Measurements from ENCODE around the gene GRAP2.
"Not testable (repeated sequence)": the region's sequence is repeated elsewhere in the genome, so short reads cannot be mapped to it uniquely, and the experiment has no call there.

Gene GRAP2

DNA sequence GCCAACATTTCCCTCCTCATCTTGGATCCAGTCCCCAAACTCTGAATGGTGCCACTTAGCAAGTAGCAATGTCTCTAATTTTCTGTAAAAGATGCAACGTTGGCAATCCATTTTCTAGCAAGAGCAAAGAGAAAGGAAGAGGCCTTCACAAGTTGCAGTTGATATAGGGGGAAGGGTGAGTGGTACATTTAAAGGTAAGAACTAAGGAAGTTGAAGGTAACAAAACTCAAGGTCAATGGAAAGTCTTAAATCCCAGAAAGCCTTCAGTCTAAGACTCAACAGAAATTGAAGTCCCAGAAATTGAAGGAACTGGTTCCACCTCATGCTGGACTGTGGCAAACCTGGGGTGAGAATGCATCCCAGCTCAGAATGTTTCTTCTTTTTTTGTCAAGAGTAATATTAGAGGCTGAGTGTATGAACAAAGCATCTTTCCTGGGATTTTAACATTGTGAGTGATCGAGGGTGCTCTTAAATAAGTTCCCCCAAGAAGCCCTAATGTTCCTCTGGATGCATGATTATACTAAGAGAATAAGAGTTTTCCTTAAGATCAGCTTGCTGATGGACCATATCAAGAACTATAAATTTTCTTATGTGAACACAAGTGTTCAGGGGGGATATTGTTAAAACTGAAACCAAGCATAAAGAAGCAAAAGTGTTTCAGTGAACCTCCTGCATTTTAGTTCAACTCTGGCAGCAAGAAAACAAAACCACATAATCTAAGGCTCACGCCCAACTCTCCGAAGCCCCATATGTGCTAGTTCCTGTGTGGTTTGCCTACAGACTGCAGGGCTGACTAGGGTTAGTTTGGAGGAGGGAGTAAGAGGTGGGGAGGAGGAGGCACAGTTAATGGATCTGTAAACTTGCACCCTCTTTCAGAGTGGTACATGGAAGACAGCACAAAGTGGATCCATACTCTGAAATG, at the start of gene GRAP2:
Gene GRAP2, plus strand, starts transcription at position 779 of the 922 bp plus-strand sequence. CDS start 46,023 bp downstream, outside the sequence.
- no peak for DNase-seq

DNA sequence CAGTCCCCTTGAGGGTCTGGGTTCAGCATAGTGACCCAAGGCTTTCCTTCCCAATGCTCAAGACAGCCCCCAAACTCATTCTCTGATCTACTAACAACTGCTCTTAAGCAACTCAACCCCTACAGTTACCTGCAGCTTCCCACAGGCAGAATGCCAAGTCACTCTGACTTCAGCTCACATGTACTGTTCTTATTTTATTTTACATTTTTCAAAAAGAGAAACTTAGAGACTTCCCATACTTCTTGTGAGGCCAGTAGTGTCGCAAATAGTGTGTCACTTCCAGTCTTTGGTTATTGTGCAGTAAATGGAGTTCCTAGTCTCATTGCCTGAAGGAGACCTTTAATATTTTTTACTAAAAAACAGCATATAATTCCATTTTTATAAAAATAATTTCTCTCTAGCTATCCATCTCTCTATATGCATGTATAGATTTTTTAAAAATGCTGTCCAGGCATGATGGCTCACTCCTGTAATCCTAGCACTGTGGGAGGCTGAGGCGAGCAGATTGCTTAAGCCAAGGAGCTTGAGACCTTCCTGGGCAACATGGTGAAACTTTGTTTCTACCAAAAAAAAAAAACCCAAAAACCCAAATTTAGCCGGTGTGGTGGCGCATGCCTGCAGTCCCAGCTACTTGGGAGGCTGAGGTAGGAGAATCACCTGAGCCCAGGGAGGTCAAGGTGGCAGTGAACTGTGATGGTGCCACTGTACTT, 49.1 kb upstream of the GRAP2 start:
- no peak for DNase-seq

DNA sequence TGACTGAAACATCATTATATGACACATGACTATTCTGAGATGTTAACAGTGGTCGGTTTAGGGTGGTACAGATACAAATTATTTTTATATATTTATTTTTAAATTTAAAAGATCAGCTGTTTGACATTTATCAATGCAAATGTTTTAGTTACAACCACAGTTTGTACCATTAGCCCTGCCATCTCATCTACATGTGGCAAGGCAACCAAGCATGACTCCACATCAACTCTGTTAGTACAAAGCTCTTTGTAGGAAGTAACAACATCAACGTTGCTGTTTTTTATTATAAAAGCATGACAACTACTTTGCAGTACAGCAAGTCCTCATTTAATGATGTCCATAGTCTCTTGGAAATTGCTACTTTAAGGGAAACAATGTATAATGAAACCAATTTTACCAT, 48.1 kb upstream of the GRAP2 start:
- DNase-seq = peak in 1 of 2 experiments; percentile 22

DNA sequence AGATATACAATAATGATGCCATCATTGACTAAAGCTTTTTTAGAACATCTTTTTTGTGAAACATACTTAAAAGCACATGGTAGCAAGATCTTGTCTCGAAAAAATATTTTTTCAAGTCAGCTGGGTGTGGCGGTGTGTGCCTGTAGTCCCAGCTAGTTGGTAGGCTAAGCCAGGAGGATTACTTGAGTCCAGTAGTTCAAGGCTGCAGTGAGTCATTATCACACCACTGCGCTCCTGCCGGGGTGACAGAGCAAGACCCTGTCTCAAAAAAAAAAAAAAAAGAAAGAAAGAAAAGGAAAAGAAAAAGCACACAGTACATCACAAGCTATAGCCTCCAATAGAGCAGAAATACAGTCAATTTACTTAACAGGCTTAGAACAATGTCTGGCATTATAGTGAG, 44.3 kb upstream of the GRAP2 start:
- no peak for DNase-seq

DNA sequence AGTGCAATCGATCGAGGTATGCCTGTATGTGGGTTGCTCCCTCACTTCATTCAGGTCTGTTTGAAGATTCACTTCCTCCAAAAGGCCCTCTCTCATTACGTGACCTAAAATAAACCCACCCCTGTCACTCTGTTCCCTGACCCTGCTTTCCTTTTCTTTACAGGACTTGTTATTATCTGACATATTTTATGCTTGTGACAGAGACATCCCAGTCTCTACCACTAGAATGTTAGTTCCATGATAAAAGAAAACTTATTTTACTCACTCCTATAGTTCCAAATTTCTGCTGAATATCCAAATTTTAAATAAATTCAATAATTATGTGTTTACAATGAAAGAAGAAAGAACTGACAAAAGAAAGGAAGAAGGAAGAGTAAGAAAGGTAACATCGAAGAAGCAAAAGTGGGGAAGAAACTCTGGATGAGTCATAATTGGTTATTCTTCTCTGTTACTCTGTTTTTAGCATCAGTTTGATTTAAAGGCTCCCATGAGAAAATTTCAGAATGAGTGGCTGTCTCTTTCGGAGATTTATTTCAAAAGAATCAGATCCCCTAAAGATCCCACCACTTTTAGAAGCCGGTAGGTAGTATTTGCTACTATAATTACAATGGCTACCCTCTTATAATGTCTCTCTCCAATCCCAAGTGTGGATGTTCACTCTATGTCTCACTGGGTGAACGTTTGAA, 40.8 kb upstream of the GRAP2 start:
- DNase-seq = no peak

DNA sequence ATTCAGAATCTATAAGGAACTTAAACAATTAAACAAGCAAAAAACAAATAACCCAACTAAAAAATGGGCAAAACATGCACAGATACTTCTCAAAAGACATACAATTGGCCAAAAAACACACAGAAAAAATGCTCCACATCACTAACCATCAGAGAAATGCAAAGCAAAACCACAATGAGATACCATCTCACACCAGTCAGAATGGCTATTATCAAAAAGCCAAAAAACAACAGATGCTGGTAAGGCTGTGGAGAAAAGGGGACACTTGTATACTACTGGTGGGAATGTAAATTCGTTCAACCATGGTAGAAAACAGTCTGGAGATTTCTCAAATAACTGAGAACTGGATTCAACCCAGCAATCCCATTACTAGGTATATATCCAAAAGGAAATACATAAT, 32.1 kb upstream of the GRAP2 start:
- DNase-seq = no peak

DNA sequence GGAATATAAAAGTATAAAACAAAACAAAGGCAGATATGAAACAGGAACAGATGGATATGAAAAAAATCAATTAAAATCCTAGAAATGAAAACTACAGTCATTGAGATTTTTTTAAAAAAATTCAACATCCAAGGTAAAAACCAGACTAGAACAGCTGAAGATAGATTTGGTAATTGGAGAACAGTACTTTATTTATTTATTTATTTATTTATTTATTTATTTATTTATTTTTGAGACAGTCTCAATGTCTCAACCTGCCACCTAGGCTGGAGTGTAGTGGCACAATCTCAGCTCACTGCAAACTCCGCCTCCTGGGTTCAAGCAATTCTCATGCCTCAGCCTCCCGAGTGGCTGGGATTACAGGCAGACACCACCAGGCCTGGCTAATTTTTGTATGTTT, 31.1 kb upstream of the GRAP2 start:
- DNase-seq = not testable (repeated sequence)

DNA sequence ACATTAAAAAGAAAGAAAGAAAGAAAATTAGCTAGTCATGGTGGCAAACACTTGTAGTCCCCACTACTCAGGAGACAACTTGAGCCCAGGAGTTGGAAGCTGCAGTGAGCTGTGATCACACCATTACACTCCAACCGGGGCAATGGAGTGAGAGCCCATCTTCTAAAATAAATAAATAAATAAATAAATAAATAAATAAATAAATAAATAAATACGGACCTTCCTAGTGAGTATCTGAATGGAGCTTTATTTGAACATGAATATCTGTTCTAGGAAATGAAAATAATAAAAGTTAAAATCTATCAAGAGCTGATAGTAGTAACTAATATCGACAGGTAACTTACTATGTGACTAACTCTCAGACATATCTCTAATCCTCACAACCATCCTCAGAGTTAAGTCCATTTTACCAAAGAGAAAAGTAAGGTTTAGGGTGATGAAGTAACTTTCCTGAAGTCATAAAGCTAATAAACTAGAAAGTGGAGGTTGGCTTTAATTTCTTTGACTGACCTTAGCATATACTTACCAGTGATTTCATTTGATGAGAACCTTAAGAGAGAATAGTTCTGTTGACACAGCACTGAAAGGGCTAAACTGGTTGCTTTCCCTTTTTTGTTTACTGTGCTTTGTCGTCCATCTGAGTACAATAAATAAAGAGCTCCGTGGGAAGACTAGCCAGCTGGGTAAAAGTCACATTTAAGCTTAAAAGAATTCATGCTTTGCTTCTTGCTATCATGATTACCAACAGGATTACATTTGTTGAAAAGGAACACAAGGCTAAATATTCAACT, 29.7 kb upstream of the GRAP2 start:
- DNase-seq = no peak

DNA sequence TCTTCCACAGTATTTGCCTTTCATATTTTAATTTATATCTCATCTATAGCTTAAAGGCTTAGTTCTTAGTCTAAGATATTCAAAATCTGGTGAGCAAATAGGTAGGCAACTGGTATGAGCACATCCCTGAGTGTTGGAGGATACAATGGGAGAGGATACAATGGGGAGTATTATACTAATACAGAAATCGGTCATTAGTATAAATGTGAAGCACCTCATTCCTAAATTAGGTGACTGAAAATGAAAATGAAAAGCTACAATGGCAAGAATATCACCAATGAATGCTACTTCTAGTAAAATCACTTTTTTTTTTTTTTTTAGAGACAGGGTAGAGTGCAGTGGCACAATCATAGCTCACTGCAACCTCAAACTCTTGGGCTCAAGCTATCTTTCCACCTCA, 28.3 kb upstream of the GRAP2 start:
- DNase-seq = no peak

DNA sequence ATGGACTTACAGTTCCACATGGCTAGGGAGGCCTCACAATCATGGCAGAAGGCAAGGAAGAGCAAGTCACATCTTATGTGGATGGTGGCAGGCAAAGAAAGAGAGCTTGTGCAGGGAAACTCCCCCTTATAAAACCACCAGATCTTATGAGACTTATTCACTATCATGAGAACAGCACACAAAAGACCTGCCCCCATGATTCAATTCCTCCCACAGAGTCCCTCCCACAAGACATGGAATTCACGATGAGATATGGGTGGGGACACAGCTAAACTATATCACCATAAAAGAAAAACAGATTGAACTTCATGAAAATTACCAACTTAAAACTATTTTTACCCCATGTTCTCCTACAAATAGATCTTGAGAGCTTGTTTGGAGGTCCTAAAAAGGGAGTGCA, 26.9 kb upstream of the GRAP2 start:
- no peak for DNase-seq

DNA sequence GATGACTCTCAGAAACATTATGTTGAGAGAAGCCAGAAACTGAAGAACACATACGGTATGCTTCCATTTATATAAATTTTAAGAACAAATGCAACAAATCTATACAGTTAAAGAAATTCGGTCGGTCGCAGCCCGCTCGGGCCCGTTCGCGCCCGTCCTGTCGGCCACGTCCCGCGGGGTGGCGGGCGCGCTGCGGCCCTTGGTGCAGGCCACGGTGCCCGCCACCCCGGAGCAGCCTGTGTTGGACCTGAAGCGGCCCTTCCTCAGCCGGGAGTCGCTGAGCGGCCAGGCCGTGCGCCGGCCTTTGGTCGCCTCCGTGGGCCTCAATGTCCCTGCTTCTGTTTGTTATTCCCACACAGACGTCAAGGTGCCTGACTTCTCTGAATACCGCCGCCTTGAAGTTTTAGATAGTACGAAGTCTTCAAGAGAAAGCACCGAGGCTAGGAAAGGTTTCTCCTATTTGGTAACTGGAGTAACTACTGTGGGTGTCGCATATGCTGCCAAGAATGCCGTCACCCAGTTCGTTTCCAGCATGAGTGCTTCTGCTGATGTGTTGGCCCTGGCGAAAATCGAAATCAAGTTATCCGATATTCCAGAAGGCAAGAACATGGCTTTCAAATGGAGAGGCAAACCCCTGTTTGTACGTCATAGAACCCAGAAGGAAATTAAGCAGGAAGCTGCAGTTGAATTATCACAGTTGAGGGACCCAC, 25.6 kb upstream of the GRAP2 start:
- not testable (repeated sequence) for DNase-seq

DNA sequence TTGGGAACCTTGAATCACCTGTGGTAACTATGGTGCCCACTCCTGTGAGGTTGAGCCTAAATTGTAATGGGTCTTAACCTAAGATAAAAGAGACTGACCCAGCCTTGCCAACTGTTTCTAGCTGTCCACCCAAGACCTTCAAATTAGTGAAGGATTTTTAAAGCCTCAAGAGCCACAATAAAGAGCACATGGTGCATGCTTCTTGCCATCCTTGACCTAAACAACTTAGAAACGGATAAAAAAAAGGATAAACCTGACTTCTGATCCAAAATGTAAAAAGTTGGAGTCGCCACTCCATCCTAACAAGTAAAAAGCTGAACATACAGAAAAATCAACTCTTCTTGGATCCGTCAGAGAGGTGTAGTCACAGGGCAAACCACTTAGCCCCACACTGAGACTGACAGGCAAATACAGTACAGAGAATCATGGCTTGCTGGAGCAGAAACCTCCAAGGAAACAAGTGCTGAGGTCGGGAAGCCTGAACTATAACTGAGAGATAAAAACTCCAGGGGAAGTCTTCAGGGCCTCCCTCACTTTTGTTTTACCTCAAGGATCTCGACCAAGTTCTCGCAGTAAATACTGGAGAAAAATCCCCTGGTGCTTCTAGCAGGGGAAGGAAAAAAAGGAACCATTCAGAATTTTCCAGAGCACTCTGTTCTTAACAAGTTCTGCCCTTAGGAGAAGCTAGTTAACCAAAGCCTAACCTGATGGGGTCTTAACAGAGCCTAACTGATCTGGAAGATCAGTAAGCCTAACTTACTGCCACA, 23.6 kb upstream of the GRAP2 start:
- DNase-seq = no peak

DNA sequence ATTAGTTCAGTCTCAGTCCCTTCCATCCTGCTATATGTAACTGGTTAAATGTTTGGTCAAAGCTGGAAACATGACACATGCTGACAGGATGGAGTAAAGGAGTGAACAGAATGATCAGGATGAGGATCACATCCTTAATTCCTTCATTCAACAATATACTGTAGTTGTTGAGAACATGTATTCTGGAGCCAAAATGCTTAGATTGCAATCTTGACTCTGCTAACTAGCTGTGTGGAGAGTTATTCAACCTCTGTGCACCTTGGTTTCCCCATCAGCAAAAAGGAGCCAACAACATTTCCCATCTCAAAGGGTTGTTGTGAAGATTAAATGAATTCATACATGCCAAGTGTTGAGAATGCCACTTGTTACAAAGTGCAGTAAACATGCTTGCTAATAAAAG, 20.2 kb upstream of the GRAP2 start:
- no peak for DNase-seq

DNA sequence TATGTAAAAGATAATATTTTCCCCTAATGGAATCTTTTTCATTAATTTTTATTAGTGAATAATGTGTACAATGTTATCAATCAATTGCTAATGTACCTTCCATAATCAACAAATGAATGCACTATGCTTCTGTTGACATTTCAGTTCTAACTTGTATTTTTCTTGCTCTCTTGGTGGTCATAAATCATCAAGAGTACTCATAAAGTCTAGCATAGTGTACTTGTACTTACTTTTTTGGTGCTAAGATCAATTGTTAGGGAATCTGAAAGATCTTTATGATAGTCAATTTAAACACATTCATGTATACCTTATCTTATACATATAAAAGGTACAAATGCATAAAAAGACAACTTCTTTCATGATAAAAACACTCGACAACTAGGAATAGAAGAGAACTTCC, 17.8 kb upstream of the GRAP2 start:
- no peak for DNase-seq

DNA sequence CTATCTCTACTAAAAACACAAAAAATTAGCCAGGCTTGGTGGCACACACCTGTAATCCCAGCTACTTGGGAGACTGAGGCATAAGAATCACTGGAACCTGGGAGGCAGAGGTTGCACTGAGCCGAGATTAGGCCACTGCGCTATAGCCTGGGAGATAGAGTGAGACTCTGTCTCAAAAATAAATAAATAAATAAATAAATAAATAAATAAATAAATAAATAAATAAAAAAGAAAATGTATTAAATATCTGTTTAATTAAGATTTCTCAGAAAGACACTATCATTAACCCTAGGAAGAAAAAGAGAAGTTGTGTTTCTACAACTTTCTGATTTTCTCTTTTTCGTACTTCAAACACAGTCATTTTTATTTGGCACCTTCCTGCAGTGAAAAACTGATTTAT, 11.0 kb upstream of the GRAP2 start:
- DNase-seq = not testable (repeated sequence)

DNA sequence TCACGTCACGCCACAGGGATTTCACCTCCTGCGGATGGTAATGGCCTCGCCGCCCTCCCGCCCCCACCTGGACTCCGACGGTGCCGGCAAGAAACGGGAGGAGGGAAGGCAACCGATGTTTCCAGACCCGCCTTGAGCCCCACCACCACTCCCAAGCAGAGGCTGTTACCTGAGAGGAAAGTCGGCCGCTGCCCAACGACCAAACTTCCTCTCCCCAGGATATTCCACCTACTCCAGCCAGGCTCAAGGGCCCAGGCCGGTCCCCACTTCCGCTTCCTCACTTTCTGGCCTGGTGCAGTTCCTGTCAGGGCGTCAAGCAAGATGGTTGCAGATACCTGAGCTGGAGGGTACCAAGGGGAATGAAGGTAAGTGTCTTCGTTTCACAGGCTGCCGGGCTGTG, 7.4 kb upstream of the GRAP2 start, which contains the start of gene ENTHD1:
Gene ENTHD1, minus strand, starts transcription at position 235 of the 400 bp plus-strand sequence. CDS start 6,012 bp downstream, outside the sequence.
- no peak for DNase-seq

DNA sequence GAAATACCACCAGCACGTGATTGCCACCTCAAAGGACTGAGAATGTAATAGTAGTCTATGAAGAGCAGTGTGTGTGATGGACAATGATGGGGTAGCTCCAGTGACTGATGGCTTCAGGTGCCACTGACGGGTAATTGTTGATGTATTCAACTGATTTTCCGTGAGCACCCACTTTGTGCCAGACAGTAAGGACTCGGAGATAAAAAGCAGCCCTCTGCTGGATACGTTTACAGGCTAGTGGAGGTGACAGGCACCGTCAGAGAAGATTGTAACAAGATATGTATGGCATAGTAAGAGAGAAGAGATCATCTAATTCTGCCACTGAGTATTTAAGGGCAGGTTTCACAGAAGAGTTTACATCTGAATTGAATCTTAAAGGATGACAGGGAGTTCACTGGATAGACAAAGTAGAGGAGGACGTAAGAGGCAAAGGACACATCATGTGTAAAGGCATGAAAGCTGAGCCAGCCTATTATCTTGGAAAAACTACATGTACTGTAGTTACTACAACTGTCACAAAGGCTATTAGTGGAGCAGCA, 6.3 kb upstream of the GRAP2 start:
- no peak for DNase-seq

DNA sequence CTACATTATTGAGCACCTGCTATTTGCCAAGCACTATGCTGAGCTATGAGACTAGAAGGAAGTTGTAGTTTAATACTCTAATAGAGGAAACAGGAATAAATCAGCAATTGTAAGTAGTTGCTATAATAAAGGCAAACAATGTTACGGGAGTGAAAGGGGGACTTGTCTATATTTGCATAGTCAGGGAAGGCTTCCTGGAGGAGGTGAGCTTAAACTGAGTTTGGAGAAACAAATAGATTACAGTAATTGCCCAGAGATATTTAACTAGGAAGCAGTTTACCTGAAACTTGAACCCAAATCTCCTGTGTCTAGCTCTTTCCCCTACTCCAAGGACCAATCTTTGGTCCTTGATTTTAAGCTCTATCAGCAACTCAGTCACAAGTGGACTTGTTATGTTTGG, 5.2 kb upstream of the GRAP2 start:
- DNase-seq = no peak

DNA sequence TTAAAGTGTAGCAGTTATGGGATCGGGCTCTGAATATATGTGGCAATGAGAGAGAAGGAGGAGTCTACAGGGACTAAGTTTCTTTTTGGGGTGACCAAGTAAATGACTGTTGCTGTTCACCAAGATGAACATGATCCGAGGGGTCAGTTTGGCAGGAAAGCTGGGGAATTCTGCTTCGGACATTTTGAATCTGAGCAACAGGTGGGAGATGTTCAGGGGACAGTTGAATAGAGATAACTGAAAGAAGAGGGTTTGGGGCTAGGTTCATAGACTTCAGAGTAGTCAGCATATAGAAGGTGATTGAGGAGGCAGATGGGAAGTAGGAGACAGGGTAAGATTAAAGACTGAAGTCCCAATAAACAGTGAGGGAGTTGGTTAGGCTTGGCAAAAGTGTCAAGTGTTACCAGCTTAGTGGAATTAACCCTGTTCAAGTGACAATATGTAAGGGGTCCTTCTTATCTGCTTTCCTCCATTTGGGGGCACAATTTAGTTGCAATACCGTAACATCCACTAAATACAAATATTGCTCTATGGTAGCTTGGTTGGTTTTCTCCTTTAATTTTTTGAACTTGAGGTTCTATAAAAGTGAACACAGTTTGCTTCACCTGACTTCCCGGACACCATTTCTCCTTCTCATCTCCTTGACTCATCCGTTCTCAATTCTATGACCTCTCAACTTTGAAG, 4.4 kb upstream of the GRAP2 start:
- DNase-seq = no peak

DNA sequence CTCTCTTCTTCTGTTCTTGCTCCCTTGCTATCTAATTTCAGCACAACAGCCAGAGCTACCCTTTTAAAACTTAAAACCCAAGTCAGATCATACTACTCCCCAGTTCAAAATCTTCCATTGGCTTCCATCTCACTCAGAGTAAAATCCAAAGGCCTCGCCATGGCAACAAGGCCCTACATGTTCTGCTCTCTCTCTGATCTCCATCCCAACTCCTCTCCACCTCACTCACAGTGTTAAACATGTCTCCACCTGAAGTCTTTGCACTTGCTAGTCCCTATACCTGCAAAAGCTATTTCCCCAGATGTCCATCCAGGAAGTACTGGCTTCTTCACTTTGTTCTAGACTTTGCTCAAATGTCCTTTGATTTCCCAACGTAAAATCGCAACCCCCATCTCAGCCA, 3.0 kb upstream of the GRAP2 start:
- no peak for DNase-seq

Measured in NCI-H526 (cell line).